Aorta (tissue), 5 donors: ENCODE measurements around the gene OR52L1. TPM values are rescaled to one million over a fixed set of nuclear protein-coding genes. Genes with fewer than 3 reads are reported as not detected.
A peak's percentile ranks its signal among the peaks of the same experiment; 100 is the strongest.

ENCODE experiments used
- ATAC-seq: fragments of 200-7000 bp; cut with Tn5 transposase; one replicate; pipeline ENCODE4 v1.9.1; 2022; ENCODE audit warnings: moderate library complexity; ENCODE audit not compliant: low FRiP score
- DNase-seq, 2 donors: peaks; one replicate each; pipeline ENCODE4 v3.0.0-alpha.2; 2020
- H3K27ac ChIP-seq, 2 donors: one replicate each; pipeline ENCODE4 v1.5.1; 2013; ENCODE audit warnings: low read length in 2 of 2, mild to moderate bottlenecking in 2 of 2, moderate library complexity in 2 of 2, control low read depth in 1 of 2, inconsistent platforms in 1 of 2, low read depth in 1 of 2
- H3K27me3 ChIP-seq, 2 donors: one replicate each; pipeline ENCODE4 v1.6.1; 2013; ENCODE audit warnings: control low read depth in 1 of 2, low read length in 1 of 2, mild to moderate bottlenecking in 1 of 2, moderate library complexity in 1 of 2; ENCODE audit not compliant: insufficient read depth in 2 of 2, control insufficient read depth in 1 of 2
- H3K36me3 ChIP-seq, 2 donors: one replicate each; pipeline ENCODE4 v1.6.1; 2013; ENCODE audit warnings: control low read depth in 1 of 2, low read length in 1 of 2, mild to moderate bottlenecking in 1 of 2; ENCODE audit not compliant: insufficient read depth in 2 of 2, control insufficient read depth in 1 of 2
- H3K4me1 ChIP-seq, 2 donors: one replicate each; pipeline ENCODE4 v1.6.1; 2013; ENCODE audit warnings: low read length in 2 of 2, control low read depth in 1 of 2, mild to moderate bottlenecking in 1 of 2, moderate library complexity in 1 of 2; ENCODE audit not compliant: insufficient read depth in 2 of 2, control insufficient read depth in 1 of 2
- H3K4me3 ChIP-seq, 2 donors: one replicate each; pipeline ENCODE4 v1.5.1; 2013; ENCODE audit warnings: low read length in 2 of 2, control low read depth in 1 of 2, mild to moderate bottlenecking in 1 of 2
- H3K9me3 ChIP-seq: one replicate; pipeline ENCODE4 v1.6.1; 2013; ENCODE audit warnings: mild to moderate bottlenecking, low read length; ENCODE audit not compliant: control insufficient read depth
- WGBS, 2 donors: extraction: QIAGEN DNeasy Blood & Tissue Kit; methylation state at CpG; one replicate each; pipeline ENCODE4 v1.1.7; 2013; 5-methylcytosine and 5-hydroxymethylcytosine counted together
- intact Hi-C, 2 donors: fragments of 100-400 bp; cut with DNase I; formaldehyde crosslinking; loops; one replicate each; pipeline versions ENCODE4 v1.14.2 to v1.15.0; 2022
- long read RNA-seq, 2 donors: library from polyadenylated mRNA; unstranded; transcript quantifications; one replicate each; pipeline ENCODE4 v2.0.0, GENCODE V29; 2020 to 2021
- polyA plus RNA-seq, 2 donors: library from polyadenylated mRNA; stranded (reverse); fragments of 200-250 nt; gene quantifications; one replicate each; pipeline ENCODE4 v1.2.3, GENCODE V29; 2013
- total RNA-seq, 2 donors: library from RNA; stranded (reverse); fragmentation: NEBNext Ultra II Directional; extraction: Animal tissue kit (Norgen Biotek cat#: 25700); gene quantifications; one replicate each; pipeline ENCODE4 v1.2.1, GENCODE V29; 2021
- donor health status: healthy with polysubstance abuse.
- donor health status: Bipolar disorder and iron deficiency.
- donor health status: DM: no; HTN: no; CAD: no.
- donor health status: DM: no; HTN: no; CAD: no.
- donor health status: DM: yes; HTN: yes; CAD: no.

OR52L1 gene
- total RNA-seq (not detected), polyA plus RNA-seq (not detected)
- long read RNA-seq, donor 1, result 0 reads
- long read RNA-seq, donor 2, result 0 reads

DNA sequence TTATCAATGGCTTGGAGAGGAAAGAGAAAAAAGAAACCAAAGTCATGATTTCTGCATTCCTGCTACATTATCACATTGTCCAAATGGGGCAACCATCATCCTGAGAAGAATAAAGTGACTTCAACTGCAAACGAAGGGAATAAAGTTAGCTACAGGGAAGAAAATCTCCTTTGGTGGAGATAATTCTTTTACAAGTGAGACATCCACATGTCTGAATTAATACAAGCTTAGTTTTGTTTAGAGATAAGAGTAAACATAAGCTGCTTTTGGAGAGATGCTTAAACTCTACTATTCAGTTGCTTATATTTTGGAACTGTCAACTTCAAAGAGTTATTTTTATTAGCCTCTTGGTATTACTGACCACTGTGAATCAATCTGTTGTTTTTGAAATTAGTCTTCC is at the start of gene OR52L1:
TSS of gene OR52L1 (minus strand) at position 101 of the 400 bp plus-strand sequence. CDS start at position 46, 55 bp downstream.
- 52 to 62% methylated on average over 1 of the region's 1 CpG for WGBS, 2 donors
- intact Hi-C loops, result no loop called here
- no peaks in the 10 kb centered on the region for H3K27me3 ChIP-seq
- H3K4me1 ChIP-seq, result no peaks in the 10 kb centered on the region
- no peak within 1 kb of the TSS for H3K4me3 ChIP-seq
- H3K27ac ChIP-seq, result no peak within 1 kb of the TSS
- peaks cover 4% of the 10 kb centered on the region for H3K9me3 ChIP-seq
- H3K36me3 ChIP-seq, result no peaks in the 10 kb centered on the region
- no peak for ATAC-seq
- no peak for DNase-seq

DNA sequence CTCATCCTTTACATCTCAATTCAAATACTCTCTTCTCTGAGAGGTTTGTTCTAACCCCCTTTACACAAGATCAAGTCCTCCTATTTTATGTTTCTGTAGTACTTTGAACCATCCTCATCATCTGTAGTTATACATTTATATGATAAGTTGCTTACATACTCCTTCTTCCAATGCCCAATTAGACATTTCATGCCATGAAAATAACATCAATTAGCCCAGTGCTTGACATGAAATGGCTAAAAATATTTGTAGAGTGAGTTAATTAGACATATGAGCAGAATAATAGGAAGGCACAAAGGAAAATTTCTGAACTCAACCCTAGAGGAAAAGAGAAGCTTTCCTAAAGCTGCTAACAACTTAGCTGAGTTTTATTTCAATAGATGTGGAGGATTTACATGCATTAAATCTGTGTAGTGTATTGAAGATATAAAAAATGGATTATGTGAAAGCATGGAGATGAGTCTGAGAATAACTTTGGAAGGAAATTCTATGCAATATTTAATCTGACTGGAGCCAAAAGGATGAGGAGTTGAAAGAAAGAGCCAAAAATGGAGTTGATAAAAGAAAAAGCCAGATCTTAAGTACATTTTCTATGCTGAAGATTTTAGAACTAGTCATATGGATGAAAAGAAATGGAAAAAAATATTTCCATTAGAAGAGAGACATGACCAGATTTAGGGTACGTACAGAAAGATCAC is 44.1 kb upstream of the OR52L1 start, which contains the start of gene OR56A1:
TSS of gene OR56A1 (minus strand) at position 51 of the 698 bp plus-strand sequence. CDS start 3,066 bp downstream, outside the sequence.
- Histone ChIP-seq H3K4me1 (no peaks in the 10 kb centered on the region), H3K36me3 (no peaks in the 10 kb centered on the region), H3K9me3 (no peaks in the 10 kb centered on the region), H3K27me3 (no peaks in the 10 kb centered on the region), H3K27ac (no peak within 1 kb of the TSS), H3K4me3 (no peak within 1 kb of the TSS)
- DNase-seq, result no peak
- intact Hi-C loops, result no loop called here
- ATAC-seq, result no peak
- WGBS, 2 donors, result 81 to 83% methylated on average over 1 of the region's 1 CpG

DNA sequence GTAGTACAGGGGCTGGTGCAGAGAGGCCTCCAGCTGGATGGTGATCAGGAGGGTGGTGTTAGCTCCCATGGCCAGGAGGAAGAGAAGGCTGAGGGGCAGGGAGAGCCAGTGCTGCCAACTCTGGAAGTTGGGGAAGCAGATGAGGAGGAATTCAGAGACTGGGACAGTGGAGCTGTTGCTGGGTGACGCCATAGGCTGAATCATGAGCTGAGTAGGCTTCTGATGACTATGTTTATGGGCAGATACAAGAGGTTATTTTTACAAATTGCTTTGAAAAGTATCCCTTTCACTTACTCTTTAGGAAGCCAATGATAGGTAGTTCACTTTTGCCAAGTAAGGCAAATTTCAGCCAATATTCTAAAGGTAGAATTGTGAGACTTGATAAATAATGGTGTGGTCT is 40.7 kb upstream of the OR52L1 start:
- intact Hi-C loops, result loop anchor here in 1 of 2 donors (10.0 kb wide), 1 partner anchor 327 kb away; no protein-coding TSS in a partner anchor
- Histone ChIP-seq H3K4me3 (no peak overlapping the region), H3K36me3 (no peaks in the 10 kb centered on the region), H3K27ac (no peak overlapping the region), H3K27me3 (no peaks in the 10 kb centered on the region), H3K4me1 (no peaks in the 10 kb centered on the region), H3K9me3 (no peaks in the 10 kb centered on the region)
- no peak for ATAC-seq
- DNase-seq, result no peak
- WGBS, 2 donors, result 94 to 95% methylated on average over 1 of the region's 1 CpG

DNA sequence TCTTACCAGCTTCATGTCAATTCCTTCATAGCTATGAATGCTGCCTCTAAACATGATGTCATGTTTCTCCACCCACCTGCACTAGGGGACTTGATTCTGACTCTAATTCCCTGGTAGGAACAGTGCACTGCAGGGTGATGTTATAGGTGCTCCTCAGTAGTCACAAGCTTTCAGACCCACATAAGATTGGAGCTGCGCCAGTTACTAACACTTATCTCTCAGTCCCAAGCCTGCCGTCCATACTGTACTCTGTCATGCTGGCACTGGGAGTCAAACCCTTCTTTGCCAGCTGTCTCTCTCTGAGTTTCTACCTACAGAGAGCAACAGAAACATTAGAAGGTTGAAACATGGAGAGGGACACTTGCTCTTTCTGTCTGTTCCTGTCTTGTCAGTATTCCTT is 38.3 kb upstream of the OR52L1 start:
- intact Hi-C loops, result loop anchor here in 1 of 2 donors (10.0 kb wide), 1 partner anchor 330 kb away; no protein-coding TSS in a partner anchor
- no peaks in the 10 kb centered on the region for H3K36me3 ChIP-seq

DNA sequence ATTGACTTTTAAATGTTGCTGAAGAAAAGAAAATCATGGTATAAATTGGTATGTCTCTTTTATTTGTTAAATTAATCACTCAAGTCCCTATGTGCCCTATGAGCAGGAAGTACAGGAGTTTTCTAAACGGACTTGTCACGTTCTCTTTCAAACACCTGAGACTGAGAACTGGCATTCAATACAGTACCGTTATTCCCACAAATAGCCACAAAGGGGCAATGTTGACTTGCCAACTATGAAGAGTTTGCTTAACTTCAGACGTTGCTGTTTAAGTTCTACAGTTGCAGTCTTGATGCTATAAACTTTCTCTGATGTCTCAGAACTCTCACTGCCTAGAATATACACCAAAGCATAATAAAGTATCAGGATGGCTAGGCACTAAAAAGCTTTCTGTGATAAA is 36.2 kb upstream of the OR52L1 start:
- ATAC-seq (no peak), DNase-seq (no peak)
- Histone ChIP-seq H3K27ac (no peak overlapping the region), H3K9me3 (no peaks in the 10 kb centered on the region), H3K4me3 (no peak overlapping the region), H3K36me3 (no peaks in the 10 kb centered on the region), H3K27me3 (no peaks in the 10 kb centered on the region), H3K4me1 (no peaks in the 10 kb centered on the region)
- intact Hi-C loops, result loop anchor here (5.0 to 10.0 kb wide), 2 partner anchors 332 to 339 kb away; no protein-coding TSS in a partner anchor
- WGBS, 2 donors, result 1 to 3% methylated on average over 4 of the region's 4 CpGs

More for the DNA sequence above, 38.3 kb upstream of the OR52L1 start:
- ATAC-seq (no peak), DNase-seq (no peak)
- Histone ChIP-seq H3K4me1 (no peaks in the 10 kb centered on the region), H3K9me3 (no peaks in the 10 kb centered on the region), H3K27ac (no peak overlapping the region), H3K27me3 (no peaks in the 10 kb centered on the region), H3K4me3 (no peak overlapping the region)
- WGBS, 2 donors, result 48 to 54% methylated on average over 2 of the region's 2 CpGs

DNA sequence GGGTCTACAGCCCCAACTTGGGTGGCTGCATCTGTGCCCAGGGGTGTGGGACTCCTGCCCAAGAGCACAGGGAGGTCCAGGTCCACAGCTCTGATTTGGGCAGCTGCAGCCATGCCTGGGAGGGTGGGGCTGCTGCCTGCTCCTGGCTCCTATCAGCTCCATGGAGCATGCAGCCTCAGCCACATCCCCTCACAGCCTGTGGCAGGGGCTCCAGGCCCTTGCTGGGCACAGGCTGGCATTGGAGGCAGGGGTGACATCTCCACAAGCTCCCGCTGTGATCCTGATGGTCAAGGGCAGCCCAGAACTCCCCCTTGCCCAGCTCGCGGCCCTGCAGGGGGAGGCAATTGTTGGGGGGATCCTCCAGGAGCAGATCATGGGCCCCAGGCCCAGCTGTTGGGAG is 26.3 kb upstream of the OR52L1 start:
- 77 to 94% methylated on average over 3 of the region's 3 CpGs for WGBS, 2 donors
- Histone ChIP-seq H3K27ac (no peak overlapping the region), H3K36me3 (no peaks in the 10 kb centered on the region), H3K4me1 (no peaks in the 10 kb centered on the region), H3K9me3 (no peaks in the 10 kb centered on the region), H3K27me3 (no peaks in the 10 kb centered on the region), H3K4me3 (no peak overlapping the region)
- ATAC-seq, result peak; percentile 19
- peak in 1 of 2 donors; percentile 48 for DNase-seq
- intact Hi-C loops, result no loop called here

DNA sequence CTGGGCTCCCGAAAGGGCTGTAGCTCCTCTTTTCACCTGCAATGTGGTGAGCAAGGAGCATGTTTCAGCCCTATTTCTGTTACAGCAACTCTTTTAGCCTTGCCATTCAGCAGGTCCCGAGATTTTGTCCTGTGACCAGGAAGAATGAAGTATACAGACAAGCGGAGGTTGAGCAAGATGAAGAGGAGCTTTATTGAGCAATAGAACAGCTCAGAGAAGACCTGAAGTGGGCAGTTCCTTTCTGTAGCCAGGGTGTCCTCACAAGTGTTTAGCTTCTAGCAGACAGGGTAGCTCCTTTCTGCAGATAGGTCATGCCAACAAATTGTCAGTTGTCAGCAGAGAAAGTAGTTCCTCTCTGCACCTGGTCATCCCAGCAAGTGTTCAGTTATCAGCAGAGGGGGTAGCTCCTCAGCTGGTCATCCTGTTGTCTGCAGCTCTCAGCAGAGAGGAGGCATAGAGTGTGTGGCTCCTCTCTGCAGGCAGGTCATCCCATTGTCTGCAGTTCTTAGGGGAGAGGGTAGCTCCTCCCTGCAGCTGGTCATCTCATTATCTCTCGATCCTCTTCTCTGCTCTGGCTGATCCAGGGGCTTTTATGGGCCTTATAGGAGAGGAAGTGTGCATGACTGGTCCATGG is 25.4 kb upstream of the OR52L1 start:
- Histone ChIP-seq H3K27me3 (peaks cover 0 to 2% of the 10 kb centered on the region in 2 donors), H3K9me3 (no peaks in the 10 kb centered on the region), H3K27ac (no peak overlapping the region), H3K4me1 (no peaks in the 10 kb centered on the region), H3K36me3 (no peaks in the 10 kb centered on the region), H3K4me3 (no peak overlapping the region)
- no peak for DNase-seq
- 81 to 86% methylated on average over 4 of the region's 4 CpGs for WGBS, 2 donors
- ATAC-seq, result no peak
- intact Hi-C loops, result no loop called here

DNA sequence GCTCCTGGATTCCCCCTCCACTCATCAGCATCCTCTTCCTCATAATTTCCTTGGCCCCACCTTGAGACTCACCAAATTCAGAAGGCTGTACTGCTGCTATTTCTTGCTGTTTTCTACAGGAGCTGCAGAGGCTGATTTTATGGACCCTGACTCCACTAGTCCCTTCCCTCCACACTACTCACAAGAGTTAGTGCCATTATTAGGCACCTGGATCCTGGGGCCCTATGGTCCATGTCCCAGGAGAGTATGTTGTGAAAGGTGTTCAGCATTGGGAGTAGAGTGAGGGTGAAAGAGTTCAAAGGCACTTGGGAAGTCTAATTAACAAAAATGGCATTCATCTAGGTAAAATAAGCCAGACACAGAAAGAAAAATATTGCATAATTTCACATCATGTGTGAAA is 20.1 kb upstream of the OR52L1 start, which contains the start of gene OR56A4:
TSS of gene OR56A4 (minus strand) at position 101 of the 400 bp plus-strand sequence. CDS start 3,954 bp downstream, outside the sequence.
- no peak within 1 kb of the TSS for H3K4me3 ChIP-seq
- peaks cover 0 to 2% of the 10 kb centered on the region in 2 donors for H3K27me3 ChIP-seq
- no peak within 1 kb of the TSS for H3K27ac ChIP-seq
- DNase-seq (no peak), ATAC-seq (no peak)
- intact Hi-C loops, result no loop called here
- no peaks in the 10 kb centered on the region for H3K36me3 ChIP-seq
- no peaks in the 10 kb centered on the region for H3K9me3 ChIP-seq
- no peaks in the 10 kb centered on the region for H3K4me1 ChIP-seq
